ENCODE measurements around the gene SLC4A1AP. TPM values are rescaled to one million over a fixed set of nuclear protein-coding genes. Genes with fewer than 3 reads are reported as not detected.

Gene SLC4A1AP
- total RNA-seq, 2 experiments from 2014 or later = 27.8 to 28.7 TPM

- CTCF ChIA-PET = interaction anchor here (0.7 to 1.9 kb wide), 5 partner anchors 10 to 499 kb away, joined by 3 to 9 read pairs (median 4); no protein-coding TSS in a partner anchor
- POLR2A ChIA-PET = no interaction called here
These were observed 48.8 kb downstream of the SLC4A1AP start for GRCh38 chr2:27712522-27712921.

- CTCF ChIA-PET = interaction anchor here (0.7 to 1.9 kb wide), 5 partner anchors 17 to 500 kb away, joined by 3 to 9 read pairs (median 4); no protein-coding TSS in a partner anchor
- POLR2A ChIA-PET = no interaction called here
These were observed 49.5 kb downstream of the SLC4A1AP start for GRCh38 chr2:27713201-27713600.

GRCh38 chr2:27714053-27714452 lies 50.4 kb downstream of the SLC4A1AP start:
- POLR2A ChIA-PET = no interaction called here
- CTCF ChIA-PET = interaction anchor here (1.0 to 1.6 kb wide), 3 partner anchors 9 to 16 kb away, joined by 4 to 7 read pairs (median 7); no protein-coding TSS in a partner anchor

- ChIA-PET CTCF (interaction anchor here (1.0 to 1.6 kb wide), 2 partner anchors 9 to 10 kb away, joined by 7 read pairs; no protein-coding TSS in a partner anchor), POLR2A (no interaction called here)
These were observed 51.2 kb downstream of the SLC4A1AP start for GRCh38 chr2:27714851-27715291.

GRCh38 chr2:27715318-27716210 lies 51.9 kb downstream of the SLC4A1AP start:
- POLR2A ChIA-PET = no interaction called here
- CTCF ChIA-PET = interaction anchor here (0.8 to 1.6 kb wide), 2 partner anchors 11 to 48 kb away, joined by 7 to 9 read pairs; no protein-coding TSS in a partner anchor

- POLR2A ChIA-PET = no interaction called here
These were observed 52.8 kb downstream of the SLC4A1AP start for GRCh38 chr2:27716301-27717069.

GRCh38 chr2:27717070-27717795 lies 53.5 kb downstream of the SLC4A1AP start:
- CTCF ChIA-PET = interaction anchor here (2.0 kb wide), 1 partner anchor 11 kb away, joined by 5 read pairs; no protein-coding TSS in a partner anchor
- POLR2A ChIA-PET = no interaction called here

More at GRCh38 chr2:27716301-27717069, 52.8 kb downstream of the SLC4A1AP start:
- CTCF ChIA-PET = interaction anchor here (0.8 to 2.0 kb wide), 2 partner anchors 11 to 47 kb away, joined by 5 to 9 read pairs; no protein-coding TSS in a partner anchor

GRCh38 chr2:27720004-27720551 lies 56.4 kb downstream of the SLC4A1AP start:
- POLR2A ChIA-PET = interaction anchor here (0.7 kb wide), 1 partner anchor 596 kb away, joined by 3 read pairs; the partner anchor contains the start of gene ABHD1
- CTCF ChIA-PET = interaction anchor here (0.7 kb wide), 1 partner anchor 16 kb away, joined by 3 read pairs; no protein-coding TSS in a partner anchor

- ChIA-PET CTCF (no interaction called here), POLR2A (no interaction called here)
These were observed 57.6 kb downstream of the SLC4A1AP start for GRCh38 chr2:27721335-27721734.

- CTCF ChIA-PET = interaction anchor here (1.2 to 2.5 kb wide), 3 partner anchors 13 to 165 kb away, joined by 3 to 11 read pairs (median 9); no protein-coding TSS in a partner anchor
- POLR2A ChIA-PET = no interaction called here
These were observed 58.3 kb downstream of the SLC4A1AP start for GRCh38 chr2:27721884-27722485.

GRCh38 chr2:27723372-27724144 lies 59.9 kb downstream of the SLC4A1AP start:
- ChIA-PET CTCF (interaction anchor here (0.5 to 2.5 kb wide), 10 partner anchors 9 to 727 kb away, joined by 3 to 11 read pairs (median 4); no protein-coding TSS in a partner anchor), POLR2A (interaction anchor here (0.6 to 1.6 kb wide), 2 partner anchors 166 to 1824 kb away, joined by 3 to 5 read pairs; partner anchors contain the start of genes BABAM2 and RBKS)

- ChIA-PET POLR2A (interaction anchor here (0.7 to 1.6 kb wide), 2 partner anchors 13 to 166 kb away, joined by 5 read pairs; partner anchors contain the start of genes BABAM2 and RBKS), CTCF (interaction anchor here (0.6 to 2.5 kb wide), 6 partner anchors 8 to 133 kb away, joined by 3 to 11 read pairs (median 4); no protein-coding TSS in a partner anchor)
These were observed 60.5 kb downstream of the SLC4A1AP start for GRCh38 chr2:27724191-27724590.

GRCh38 chr2:27724905-27725701 lies 61.4 kb downstream of the SLC4A1AP start:
- ChIA-PET POLR2A (interaction anchor here (0.7 kb wide), 1 partner anchor 12 kb away, joined by 5 read pairs; no protein-coding TSS in a partner anchor), CTCF (no interaction called here)

GRCh38 chr2:27727257-27727656 lies 63.6 kb downstream of the SLC4A1AP start:
- CTCF ChIA-PET = interaction anchor here (0.6 kb wide), 1 partner anchor 45 kb away, joined by 3 read pairs; no protein-coding TSS in a partner anchor
- POLR2A ChIA-PET = no interaction called here

GRCh38 chr2:27728081-27728858 lies 64.6 kb downstream of the SLC4A1AP start:
- ChIA-PET POLR2A (no interaction called here), CTCF (interaction anchor here (0.6 kb wide), 1 partner anchor 46 kb away, joined by 3 read pairs; no protein-coding TSS in a partner anchor)

All from activated CD8-positive, alpha-beta memory T cell treated with anti-CD3 and anti-CD28 coated beads for 36 hours (primary cell).